Kidney (tissue), 14 donors: ENCODE measurements around the gene NSMF. TPM values are rescaled to one million over a fixed set of nuclear protein-coding genes. Genes with fewer than 3 reads are reported as not detected.

Experiments
- DNase-seq, 5 donors: peaks; one replicate each; pipeline ENCODE4 v3.0.0-alpha.2; 2013 to 2020
- FAIRE-seq: peaks from 2 replicates; lab custom pipeline; 2012; peaks lifted over from hg19 to GRCh38; lab: Jason Lieb, UNC
- H3K27ac ChIP-seq, 2 donors: one replicate each; pipeline ENCODE4 v1.7.0; 2013; ENCODE audit warnings: low read depth in 2 of 2, low read length in 2 of 2, inconsistent platforms in 1 of 2
- H3K27me3 ChIP-seq: one replicate; pipeline ENCODE4 v1.7.1; 2013; ENCODE audit warnings: low read length, inconsistent platforms; ENCODE audit not compliant: control insufficient read depth, insufficient read depth
- H3K36me3 ChIP-seq, 3 donors: one replicate each; pipeline versions ENCODE4 v1.7.0 to v1.7.1; 2013; ENCODE audit warnings: low read length in 3 of 3, control low read depth in 1 of 3, inconsistent platforms in 1 of 3; ENCODE audit not compliant: insufficient read depth in 3 of 3, control insufficient read depth in 2 of 3
- H3K4me1 ChIP-seq, 3 donors: one replicate each; pipeline versions ENCODE4 v1.7.0 to v1.7.1; 2013; ENCODE audit warnings: low read length in 3 of 3, inconsistent platforms in 1 of 3, low read depth in 1 of 3; ENCODE audit not compliant: control insufficient read depth in 2 of 3, insufficient read depth in 2 of 3
- H3K4me3 ChIP-seq, 3 donors: one replicate each; pipeline versions ENCODE4 v1.7.0 to v1.8.1; 2013; ENCODE audit warnings: low read length in 3 of 3, control low read depth in 1 of 3, inconsistent platforms in 1 of 3
- H3K9ac ChIP-seq, 3 donors: one replicate each; pipeline versions ENCODE4 v1.7.0 to v1.7.1; 2013; ENCODE audit warnings: low read length in 3 of 3, control low read depth in 1 of 3, inconsistent platforms in 1 of 3
- H3K9me3 ChIP-seq, 3 donors: one replicate each; pipeline versions ENCODE4 v1.7.0 to v1.7.1; 2013; ENCODE audit warnings: low read length in 3 of 3, control low read depth in 1 of 3, inconsistent platforms in 1 of 3; ENCODE audit not compliant: control insufficient read depth in 2 of 3, insufficient read depth in 1 of 3
- intact Hi-C: fragments of 100-400 bp; cut with DNase I; formaldehyde crosslinking; loops from one replicate; pipeline ENCODE4 v1.11.1; 2022
- polyA plus RNA-seq: library from polyadenylated mRNA; stranded (reverse); fragments of 350-450 nt; fragmentation: Illumina TruSeq; extraction: RNeasy Lipid Tissue Mini Kit (QIAGEN cat#74804); gene quantifications from one replicate; pipeline ENCODE4 v1.2.3, GENCODE V29; 2014; ENCODE audit warnings: low read depth, low replicate concordance; ENCODE audit not compliant: insufficient read depth
- total RNA-seq: library from RNA; stranded (reverse); fragmentation: NEBNext Ultra II Directional; extraction: Animal tissue kit (Norgen Biotek cat#: 25700); gene quantifications from one replicate; pipeline ENCODE4 v1.2.1, GENCODE V29; 2021
- TF ChIP-seq, protein P1 (sequence below): IDR thresholded peaks from 3 replicates; pipeline ENCODE4 v1.5.1; 2012; ENCODE audit warnings: mild to moderate bottlenecking, moderate library complexity, borderline replicate concordance; ENCODE audit not compliant: insufficient read depth; ENCODE audit errors: extremely low read depth
- donor health status: control.
- donor health status: control.
- donor health status: control.
- donor health status: control.
- donor health status: control.
- donor health status: DM: yes; HTN: yes; CAD: no.
- donor health status: Normal renal cell carcinoma (clear cell type).

The NSMF gene
- total and polyA plus RNA-seq, 2 donors from 2014 or later, result 32.7 to 49.5 TPM

- peak in 1 of 5 donors; percentile 60 for DNase-seq
- Histone ChIP-seq H3K9ac (no peak overlapping the region), H3K4me1 (no peaks in the 10 kb centered on the region), H3K27me3 (no peaks in the 10 kb centered on the region), H3K36me3 (no peaks in the 10 kb centered on the region), H3K9me3 (no peaks in the 10 kb centered on the region), H3K4me3 (no peak overlapping the region), H3K27ac (no peak overlapping the region)
- intact Hi-C loops, result no loop called here
- FAIRE-seq, result no peak
- TF ChIP-seq, protein P1, sequence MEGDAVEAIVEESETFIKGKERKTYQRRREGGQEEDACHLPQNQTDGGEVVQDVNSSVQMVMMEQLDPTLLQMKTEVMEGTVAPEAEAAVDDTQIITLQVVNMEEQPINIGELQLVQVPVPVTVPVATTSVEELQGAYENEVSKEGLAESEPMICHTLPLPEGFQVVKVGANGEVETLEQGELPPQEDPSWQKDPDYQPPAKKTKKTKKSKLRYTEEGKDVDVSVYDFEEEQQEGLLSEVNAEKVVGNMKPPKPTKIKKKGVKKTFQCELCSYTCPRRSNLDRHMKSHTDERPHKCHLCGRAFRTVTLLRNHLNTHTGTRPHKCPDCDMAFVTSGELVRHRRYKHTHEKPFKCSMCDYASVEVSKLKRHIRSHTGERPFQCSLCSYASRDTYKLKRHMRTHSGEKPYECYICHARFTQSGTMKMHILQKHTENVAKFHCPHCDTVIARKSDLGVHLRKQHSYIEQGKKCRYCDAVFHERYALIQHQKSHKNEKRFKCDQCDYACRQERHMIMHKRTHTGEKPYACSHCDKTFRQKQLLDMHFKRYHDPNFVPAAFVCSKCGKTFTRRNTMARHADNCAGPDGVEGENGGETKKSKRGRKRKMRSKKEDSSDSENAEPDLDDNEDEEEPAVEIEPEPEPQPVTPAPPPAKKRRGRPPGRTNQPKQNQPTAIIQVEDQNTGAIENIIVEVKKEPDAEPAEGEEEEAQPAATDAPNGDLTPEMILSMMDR, result no peak
Measured at GRCh38 chr9:137499416-137499815, 40.3 kb upstream of the NSMF start.

DNA sequence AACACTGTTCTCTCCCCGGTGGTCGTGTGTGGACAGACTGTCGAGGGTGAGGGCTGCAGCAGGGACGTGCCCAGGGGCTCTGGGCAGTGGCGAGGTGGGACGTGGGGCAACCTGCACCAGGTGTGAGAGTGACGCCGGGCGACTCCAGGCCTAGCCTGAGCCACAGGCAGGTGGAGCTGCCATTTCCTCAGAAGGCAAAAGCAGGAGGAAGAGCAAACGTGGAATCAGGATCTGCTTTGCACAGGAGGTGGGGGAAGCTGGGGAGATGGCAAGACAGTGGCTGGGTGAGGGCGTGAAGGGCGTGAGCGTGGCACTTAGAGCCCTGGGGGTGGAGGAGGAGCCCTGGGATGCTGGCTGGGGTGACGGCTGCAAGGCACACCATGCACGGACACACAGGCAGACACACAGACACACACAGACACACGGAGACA is 39.6 kb upstream of the NSMF start:
- Histone ChIP-seq H3K27me3 (no peaks in the 10 kb centered on the region), H3K9ac (no peak overlapping the region), H3K4me1 (no peaks in the 10 kb centered on the region), H3K27ac (no peak overlapping the region), H3K4me3 (no peak overlapping the region), H3K9me3 (no peaks in the 10 kb centered on the region), H3K36me3 (no peaks in the 10 kb centered on the region)
- intact Hi-C loops, result no loop called here
- FAIRE-seq, result no peak
- TF ChIP-seq, protein P1, result no peak
- peak in 1 of 5 donors; percentile 58 for DNase-seq

DNA sequence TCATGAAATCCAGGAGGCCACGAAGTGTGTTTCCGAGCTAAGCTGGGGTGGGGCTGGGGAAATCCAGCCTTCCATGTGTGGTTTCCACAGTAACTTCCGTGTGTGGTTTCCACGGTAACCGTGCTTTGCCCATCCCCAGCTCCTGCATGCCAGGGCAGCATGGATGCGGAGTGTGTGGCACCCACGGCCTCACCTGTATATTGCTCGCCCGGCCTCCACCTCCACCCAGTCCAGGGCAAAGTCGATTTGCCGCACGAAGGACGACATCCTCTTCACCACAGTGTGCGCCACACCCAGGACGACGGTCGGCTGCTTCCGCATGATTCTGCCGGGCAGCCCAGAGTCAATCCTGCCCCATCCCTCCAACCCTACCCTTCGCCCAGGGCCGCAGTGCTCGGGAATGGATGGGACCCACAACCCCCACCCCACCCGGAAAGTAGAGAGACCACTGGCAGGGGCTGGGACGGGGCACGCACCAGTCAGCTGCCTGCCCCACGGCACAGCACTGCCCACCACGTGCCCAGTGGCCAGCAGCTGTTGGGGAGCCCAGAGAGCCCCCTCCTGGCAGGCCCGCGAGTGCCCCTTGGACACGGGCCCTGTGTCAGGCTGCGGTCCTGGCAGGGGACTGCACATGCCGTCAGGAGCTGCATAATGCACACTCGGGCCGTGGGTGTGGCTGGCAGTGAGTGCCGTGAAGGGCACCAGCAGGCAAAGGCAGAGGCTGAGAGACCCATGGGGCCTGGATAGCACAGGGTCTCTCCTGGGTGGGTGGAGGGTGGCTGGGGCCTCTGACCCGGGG is 39.0 kb upstream of the NSMF start:
- DNase-seq (peak in 1 of 5 donors; percentile 68), FAIRE-seq (no peak)
- no peak overlapping the region for H3K9ac ChIP-seq

More for the DNA sequence above, 39.0 kb upstream of the NSMF start:
- Histone ChIP-seq H3K4me1 (no peaks in the 10 kb centered on the region), H3K27me3 (no peaks in the 10 kb centered on the region), H3K4me3 (no peak overlapping the region), H3K27ac (no peak overlapping the region), H3K9me3 (no peaks in the 10 kb centered on the region), H3K36me3 (no peaks in the 10 kb centered on the region)
- intact Hi-C loops, result no loop called here
- TF ChIP-seq, protein P1, result no peak
